HCT116 (cell line): ENCODE data around the gene CYP2A13. TPM values are rescaled to one million over a fixed set of nuclear protein-coding genes. Genes with fewer than 3 reads are reported as not detected.

Experiments
- ATAC-seq: fragments of 200-7000 bp; cut with Tn5 transposase; 2 replicates; pipeline ENCODE4 v1.9.1; 2020; ENCODE audit warnings: mild to moderate bottlenecking, moderate library complexity
- BruUV-seq: library from RNA; stranded (reverse); fragments of 400-500 nt; replicated peaks from 2 replicates; lab custom pipeline; 2021; lab: Mats Ljungman, UMichigan
- CTCF ChIA-PET: fragments of 300-600 bp; sonication (Branson Sonifier 250); formaldehyde crosslinking; loops from one replicate; lab custom pipeline; 2021; ENCODE audit warnings: antibody characterized with exemption; lab: Charles Lee
- POLR2A ChIA-PET: fragments of 300-600, 350-600 bp; sonication (Branson Sonifier 250); formaldehyde crosslinking; loops from one replicate; lab custom pipeline; 2021; ENCODE audit warnings: antibody characterized with exemption; lab: Charles Lee
- RAD21 ChIA-PET, 2 experiments: fragments of 300-600 bp; sonication (Branson Sonifier 250); formaldehyde crosslinking; loops; one replicate each; lab custom pipeline; 2023; ENCODE audit warnings: low total read pairs in 2 of 2; ENCODE audit not compliant: uncharacterized antibody in 2 of 2, unreplicated experiment in 2 of 2, low non-redundant PET in 1 of 2; lab: Charles Lee
- DNase-seq: peaks from one replicate; pipeline ENCODE4 v3.0.0-alpha.2; 2010; ENCODE audit warnings: low read depth, low spot score
- H2AFZ ChIP-seq: fragments of 200-600 bp; shearing (Covaris generic), sonication (generic); 2 replicates; pipeline ENCODE4 v1.6.1; 2017; ENCODE audit warnings: low read depth, mixed run types, mixed read lengths, antibody characterized with exemption, low read length; ENCODE audit not compliant: poor library complexity, severe bottlenecking
- H3K27ac ChIP-seq: 2 replicates; pipeline ENCODE4 v1.5.1; 2012; ENCODE audit warnings: low read depth, low read length
- H3K27me3 ChIP-seq: fragments of 200-600 bp; sonication (generic); 2 replicates; pipeline ENCODE4 v1.6.1; 2016; ENCODE audit warnings: mixed run types, low read length, mixed read lengths; ENCODE audit not compliant: insufficient read depth
- H3K36me3 ChIP-seq, 2 experiments: fragments of 200-500 bp in 1 of 2; fragments of 200-600 bp in 1 of 2; sonication (Bioruptor generic) in 1 of 2; sonication (generic) in 1 of 2; 2 replicates each; pipeline versions ENCODE4 v1.5.1 to v1.6.1; 2014 to 2016; ENCODE audit warnings: low read length in 2 of 2, inconsistent platforms in 1 of 2, mixed read lengths in 1 of 2, mixed run types in 1 of 2; ENCODE audit not compliant: insufficient read depth in 2 of 2, control insufficient read depth in 1 of 2
- H3K4me1 ChIP-seq, 2 experiments: fragments of 200-600 bp in 1 of 2; sonication (generic) in 1 of 2; 2 replicates each; pipeline versions ENCODE4 v1.5.1 to v1.6.1; 2012 to 2017; ENCODE audit warnings: low read length in 2 of 2, inconsistent platforms in 1 of 2, mild to moderate bottlenecking in 1 of 2, mixed read lengths in 1 of 2, mixed run types in 1 of 2, moderate library complexity in 1 of 2; ENCODE audit not compliant: insufficient read depth in 2 of 2, control insufficient read depth in 1 of 2
- H3K4me2 ChIP-seq: fragments of 200-600 bp; sonication (generic); 2 replicates; pipeline ENCODE4 v1.6.1; 2017; ENCODE audit warnings: mixed run types, low read length, mixed read lengths
- H3K4me3 ChIP-seq, 2 experiments: fragments of 200-600 bp in 1 of 2; sonication (generic) in 1 of 2; replicated peaks in 1 of 2; 2 replicates each; pipeline ENCODE4 v1.5.1; 2011 to 2016; ENCODE audit warnings: low read length in 2 of 2, control low read depth in 1 of 2, low read depth in 1 of 2, mild to moderate bottlenecking in 1 of 2, mixed read lengths in 1 of 2, mixed run types in 1 of 2
- H3K79me2 ChIP-seq: fragments of 200-600 bp; sonication (generic); 2 replicates; pipeline ENCODE4 v1.6.1; 2017; ENCODE audit warnings: mild to moderate bottlenecking, mixed run types, low read length, moderate library complexity, mixed read lengths; ENCODE audit not compliant: insufficient read depth
- H3K9ac ChIP-seq: fragments of 200-600 bp; sonication (generic); 2 replicates; pipeline ENCODE4 v1.6.1; 2016; ENCODE audit warnings: low read length, mixed read lengths
- H3K9me2 ChIP-seq: fragments of 200-600 bp; sonication (generic), shearing (Covaris generic); 2 replicates; pipeline ENCODE4 v1.6.1; 2017; ENCODE audit warnings: mixed run types, mild to moderate bottlenecking, moderate library complexity; ENCODE audit not compliant: insufficient read depth
- H3K9me3 ChIP-seq, 2 experiments: fragments of 200-500 bp in 1 of 2; fragments of 200-600 bp in 1 of 2; sonication (Bioruptor generic) in 1 of 2; sonication (generic) in 1 of 2; 2 replicates each; pipeline ENCODE4 v1.6.1; 2014 to 2017; ENCODE audit warnings: low read length in 2 of 2, mixed read lengths in 2 of 2, inconsistent platforms in 1 of 2, low read depth in 1 of 2, mild to moderate bottlenecking in 1 of 2, mixed run types in 1 of 2, moderate library complexity in 1 of 2; ENCODE audit not compliant: control insufficient read depth in 1 of 2, insufficient read depth in 1 of 2
- H4K20me1 ChIP-seq: fragments of 200-600 bp; sonication (generic), shearing (Covaris generic); 2 replicates; pipeline ENCODE4 v1.6.1; 2017; ENCODE audit warnings: mixed run types, mild to moderate bottlenecking, moderate library complexity; ENCODE audit not compliant: insufficient read depth
- ATF3 ChIP-seq: IDR thresholded peaks from 2 replicates; pipeline ENCODE4 v1.6.1; 2012
- CBX3 ChIP-seq: IDR thresholded peaks from 2 replicates; pipeline ENCODE4 v1.6.1; 2012; ENCODE audit warnings: low read depth
- CEBPB ChIP-seq: IDR thresholded peaks from 2 replicates; pipeline ENCODE4 v1.6.1; 2012; ENCODE audit warnings: low read depth
- EGR1 ChIP-seq: IDR thresholded peaks from 2 replicates; pipeline ENCODE4 v1.6.1; 2012; ENCODE audit warnings: low read depth
- EZH2 ChIP-seq: fragments of 200-600 bp; sonication (generic); IDR thresholded peaks from 2 replicates; pipeline ENCODE4 v1.6.1; 2017; ENCODE audit warnings: antibody characterized with exemption, mixed run types
- EZH2phosphoT487 ChIP-seq: fragments of 200-600 bp; IDR thresholded peaks from 2 replicates; pipeline ENCODE4 v1.6.1; 2018; ENCODE audit warnings: antibody characterized with exemption, borderline replicate concordance
- MAX ChIP-seq: IDR thresholded peaks from 2 replicates; pipeline ENCODE4 v1.6.1; 2012
- POLR2A ChIP-seq: IDR thresholded peaks from 2 replicates; pipeline ENCODE4 v1.7.0; 2011; ENCODE audit warnings: borderline replicate concordance; ENCODE audit not compliant: insufficient read depth, insufficient read length; ENCODE audit errors: extremely low read depth
- POLR2AphosphoS5 ChIP-seq: IDR thresholded peaks from 2 replicates; pipeline ENCODE4 v1.6.1; 2011; ENCODE audit warnings: mild to moderate bottlenecking, low read depth, low read length, moderate library complexity
- RAD21 ChIP-seq: IDR thresholded peaks from 2 replicates; pipeline ENCODE4 v1.6.1; 2012; ENCODE audit warnings: low read depth, mild to moderate bottlenecking
- REST ChIP-seq: IDR thresholded peaks from 2 replicates; pipeline ENCODE4 v1.6.1; 2012; ENCODE audit warnings: low read depth
- SIN3A ChIP-seq: IDR thresholded peaks from 2 replicates; pipeline ENCODE4 v1.6.1; 2012; ENCODE audit warnings: low read depth
- SP1 ChIP-seq: IDR thresholded peaks from 2 replicates; pipeline ENCODE4 v1.6.1; 2012; ENCODE audit warnings: low read depth
- SRF ChIP-seq: IDR thresholded peaks from 2 replicates; pipeline ENCODE4 v1.6.1; 2012; ENCODE audit warnings: low read depth
- TCF7L2 ChIP-seq: IDR thresholded peaks from 2 replicates; pipeline ENCODE4 v1.7.0; 2011; ENCODE audit warnings: borderline replicate concordance, inconsistent platforms; ENCODE audit not compliant: insufficient read depth, insufficient read length; ENCODE audit errors: extremely low read depth
- YY1 ChIP-seq: IDR thresholded peaks from 2 replicates; pipeline ENCODE4 v1.6.1; 2011; ENCODE audit warnings: low read length, low read depth, moderate library complexity, mild to moderate bottlenecking; ENCODE audit not compliant: insufficient replicate concordance; ENCODE audit errors: extremely low read depth
- ZFX ChIP-seq: fragments of 450-650 bp; IDR thresholded peaks from 2 replicates; pipeline ENCODE4 v1.6.1; 2017
- intact Hi-C: fragments of 100-400 bp; cut with micrococcal nuclease; formaldehyde crosslinking; loops from 2 replicates; pipeline ENCODE4 v1.10.0; 2022
- total RNA-seq: library from RNA; stranded (reverse); gene quantifications from one replicate; pipeline ENCODE4 v1.2.1, GENCODE V29; 2021; ENCODE audit not compliant: unreplicated experiment
- TF ChIP-seq, protein P1 (sequence below), 3 experiments: fragments of 200-600 bp in 1 of 3; sonication (generic) in 1 of 3; IDR thresholded peaks in 2 of 3; conservative IDR thresholded peaks in 1 of 3; 2 replicates each; pipeline ENCODE4 v1.5.1; 2012 to 2017; ENCODE audit warnings: low read depth in 2 of 3, low read length in 2 of 3, antibody characterized with exemption in 1 of 3, borderline replicate concordance in 1 of 3, control low read depth in 1 of 3, mild to moderate bottlenecking in 1 of 3, mixed read lengths in 1 of 3, mixed run types in 1 of 3, moderate library complexity in 1 of 3; ENCODE audit not compliant: insufficient read depth in 1 of 3

The CYP2A13 gene
- total RNA-seq, 1 experiment from 2014 or later = not detected

GRCh38 chr19:41097302-41097701, 9.1 kb downstream of the CYP2A13 start:
- no peaks in the 10 kb centered on the region for H3K79me2 ChIP-seq
- TF ChIP-seq RAD21 (no peak), TCF7L2 (no peak), EGR1 (no peak), SRF (no peak), ZFX (no peak), REST (no peak), CBX3 (no peak), SP1 (no peak), EZH2phosphoT487 (no peak), YY1 (no peak), POLR2A (no peak), POLR2AphosphoS5 (no peak), EZH2 (no peak), CEBPB (no peak), MAX (no peak), ATF3 (no peak), SIN3A (no peak)
- TF ChIP-seq, protein P1, sequence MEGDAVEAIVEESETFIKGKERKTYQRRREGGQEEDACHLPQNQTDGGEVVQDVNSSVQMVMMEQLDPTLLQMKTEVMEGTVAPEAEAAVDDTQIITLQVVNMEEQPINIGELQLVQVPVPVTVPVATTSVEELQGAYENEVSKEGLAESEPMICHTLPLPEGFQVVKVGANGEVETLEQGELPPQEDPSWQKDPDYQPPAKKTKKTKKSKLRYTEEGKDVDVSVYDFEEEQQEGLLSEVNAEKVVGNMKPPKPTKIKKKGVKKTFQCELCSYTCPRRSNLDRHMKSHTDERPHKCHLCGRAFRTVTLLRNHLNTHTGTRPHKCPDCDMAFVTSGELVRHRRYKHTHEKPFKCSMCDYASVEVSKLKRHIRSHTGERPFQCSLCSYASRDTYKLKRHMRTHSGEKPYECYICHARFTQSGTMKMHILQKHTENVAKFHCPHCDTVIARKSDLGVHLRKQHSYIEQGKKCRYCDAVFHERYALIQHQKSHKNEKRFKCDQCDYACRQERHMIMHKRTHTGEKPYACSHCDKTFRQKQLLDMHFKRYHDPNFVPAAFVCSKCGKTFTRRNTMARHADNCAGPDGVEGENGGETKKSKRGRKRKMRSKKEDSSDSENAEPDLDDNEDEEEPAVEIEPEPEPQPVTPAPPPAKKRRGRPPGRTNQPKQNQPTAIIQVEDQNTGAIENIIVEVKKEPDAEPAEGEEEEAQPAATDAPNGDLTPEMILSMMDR (IDR thresholded peaks at IDR 0.05 in 2 of 3, conservative IDR thresholded peaks at IDR 0.05 in 1 of 3; ENCODE audit: borderline replicate concordance in 1 of 3, insufficient read depth in 1 of 3, low read depth in 2 of 3, low read length in 2 of 3) = no peak
- no peak overlapping the region for H3K27ac ChIP-seq
- H3K4me3 ChIP-seq = no peak overlapping the region
- no peaks in the 10 kb centered on the region for H4K20me1 ChIP-seq
- H3K4me1 ChIP-seq = no peaks in the 10 kb centered on the region
- CTCF ChIA-PET = no interaction called here
- POLR2A ChIA-PET = no interaction called here
- no peaks in the 10 kb centered on the region for H3K9me3 ChIP-seq
- peaks cover 4% of the 10 kb centered on the region; the same call in 1 of the 2 replicates for H3K27me3 ChIP-seq
- intact Hi-C loops = no loop called here
- DNase-seq (no peak), ATAC-seq (no peak)
- H3K36me3 ChIP-seq = no peaks in the 10 kb centered on the region
- RAD21 ChIA-PET = no interaction called here
- no peaks in the 10 kb centered on the region for H3K9me2 ChIP-seq
- H2AFZ ChIP-seq = no peak overlapping the region
- BruUV-seq = no TSS peak
- H3K9ac ChIP-seq = no peak overlapping the region
- H3K4me2 ChIP-seq = no peak overlapping the region
